Tibial nerve (tissue), 4 donors: ENCODE results near the gene RENBP. TPM values are rescaled to one million over a fixed set of nuclear protein-coding genes. Genes with fewer than 3 reads are reported as not detected.

ENCODE experiments used
- DNase-seq, 2 donors: peaks; one replicate each; pipeline ENCODE4 v3.0.0-alpha.2; 2019; ENCODE audit warnings: low spot score in 2 of 2
- H3K27ac ChIP-seq, 4 donors: fragments of 200-600 bp; sonication (generic) in 3 of 4; one replicate each; pipeline ENCODE4 v1.5.1; 2017 to 2019; ENCODE audit warnings: mild to moderate bottlenecking in 1 of 4
- H3K27me3 ChIP-seq, 2 donors: fragments of 200-600 bp; sonication (generic) in 1 of 2; one replicate each; pipeline versions ENCODE4 v1.5.1 to v1.6.0; 2017 to 2019
- H3K36me3 ChIP-seq, 3 donors: fragments of 200-600 bp; sonication (generic); one replicate each; pipeline ENCODE4 v1.5.1; 2018 to 2019
- H3K4me1 ChIP-seq, 4 donors: fragments of 200-600 bp; sonication (generic) in 3 of 4; one replicate each; pipeline ENCODE4 v1.5.1; 2017 to 2019
- H3K4me3 ChIP-seq, 4 donors: fragments of 200-600 bp; sonication (generic) in 3 of 4; one replicate each; pipeline ENCODE4 v1.5.1; 2017 to 2019; ENCODE audit warnings: mild to moderate bottlenecking in 1 of 4, moderate library complexity in 1 of 4
- H3K9me3 ChIP-seq, 4 donors: fragments of 200-600 bp; sonication (generic) in 3 of 4; one replicate each; pipeline ENCODE4 v1.5.1; 2017 to 2019
- EP300 ChIP-seq, 2 donors: sonication (generic); formaldehyde crosslinking; IDR thresholded peaks; one replicate each; pipeline ENCODE4 v1.6.1; 2017; ENCODE audit warnings: antibody characterized with exemption in 2 of 2, mild to moderate bottlenecking in 1 of 2
- POLR2A ChIP-seq, 2 donors: fragments of 450-650 bp; IDR thresholded peaks; one replicate each; pipeline ENCODE4 v1.6.1; 2017; ENCODE audit warnings: antibody characterized with exemption in 2 of 2, mild to moderate bottlenecking in 2 of 2, moderate library complexity in 2 of 2
- WGBS, 2 donors: methylation state at CpG; one replicate each; pipeline ENCODE4 v1.1.5; 2018; 5-methylcytosine and 5-hydroxymethylcytosine counted together
- total RNA-seq, 4 donors: library from RNA; depleted of rRNA; stranded (reverse); fragments of >200 nt; gene quantifications; one replicate each; pipeline ENCODE4 v1.1.0, GENCODE V29; 2016
- TF ChIP-seq, protein P1 (sequence below), 5 experiments: fragments of 200-600 bp in 3 of 5; fragments of 450-650 bp in 2 of 5; sonication (generic) in 3 of 5; IDR thresholded peaks; one replicate each; pipeline ENCODE4 v1.5.1; 2016 to 2019; ENCODE audit warnings: antibody characterized with exemption in 5 of 5, mild to moderate bottlenecking in 3 of 5, moderate library complexity in 2 of 5

RENBP gene
- total RNA-seq, 4 donors from 2014 or later = 12.1 to 28.8 (median 17.8) TPM

GRCh38 chrX:153934148-153934761 is 10.2 kb downstream of the RENBP start:
- Histone ChIP-seq H3K4me1 (peaks cover 0 to 24% (median 2%) of the 10 kb centered on the region in 4 donors), H3K27ac (peak overlapping the region in 1 of 4 donors; percentile 71), H3K36me3 (peaks cover 0 to 28% (median 0%) of the 10 kb centered on the region in 3 donors), H3K4me3 (peak overlapping the region; percentile 47 to 77 (median 57)), H3K27me3 (no peaks in the 10 kb centered on the region), H3K9me3 (no peaks in the 10 kb centered on the region)
- TF ChIP-seq, protein P1, sequence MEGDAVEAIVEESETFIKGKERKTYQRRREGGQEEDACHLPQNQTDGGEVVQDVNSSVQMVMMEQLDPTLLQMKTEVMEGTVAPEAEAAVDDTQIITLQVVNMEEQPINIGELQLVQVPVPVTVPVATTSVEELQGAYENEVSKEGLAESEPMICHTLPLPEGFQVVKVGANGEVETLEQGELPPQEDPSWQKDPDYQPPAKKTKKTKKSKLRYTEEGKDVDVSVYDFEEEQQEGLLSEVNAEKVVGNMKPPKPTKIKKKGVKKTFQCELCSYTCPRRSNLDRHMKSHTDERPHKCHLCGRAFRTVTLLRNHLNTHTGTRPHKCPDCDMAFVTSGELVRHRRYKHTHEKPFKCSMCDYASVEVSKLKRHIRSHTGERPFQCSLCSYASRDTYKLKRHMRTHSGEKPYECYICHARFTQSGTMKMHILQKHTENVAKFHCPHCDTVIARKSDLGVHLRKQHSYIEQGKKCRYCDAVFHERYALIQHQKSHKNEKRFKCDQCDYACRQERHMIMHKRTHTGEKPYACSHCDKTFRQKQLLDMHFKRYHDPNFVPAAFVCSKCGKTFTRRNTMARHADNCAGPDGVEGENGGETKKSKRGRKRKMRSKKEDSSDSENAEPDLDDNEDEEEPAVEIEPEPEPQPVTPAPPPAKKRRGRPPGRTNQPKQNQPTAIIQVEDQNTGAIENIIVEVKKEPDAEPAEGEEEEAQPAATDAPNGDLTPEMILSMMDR (IDR thresholded peaks at IDR 0.05) = no peak
- TF ChIP-seq POLR2A (IDR thresholded peaks at IDR 0.05) = no peak
- TF ChIP-seq EP300 (IDR thresholded peaks at IDR 0.05) = no peak
- WGBS, 2 donors = 20 to 41% methylated on average over 6 to 13 of the region's 33 CpGs
- DNase-seq = no peak

DNA sequence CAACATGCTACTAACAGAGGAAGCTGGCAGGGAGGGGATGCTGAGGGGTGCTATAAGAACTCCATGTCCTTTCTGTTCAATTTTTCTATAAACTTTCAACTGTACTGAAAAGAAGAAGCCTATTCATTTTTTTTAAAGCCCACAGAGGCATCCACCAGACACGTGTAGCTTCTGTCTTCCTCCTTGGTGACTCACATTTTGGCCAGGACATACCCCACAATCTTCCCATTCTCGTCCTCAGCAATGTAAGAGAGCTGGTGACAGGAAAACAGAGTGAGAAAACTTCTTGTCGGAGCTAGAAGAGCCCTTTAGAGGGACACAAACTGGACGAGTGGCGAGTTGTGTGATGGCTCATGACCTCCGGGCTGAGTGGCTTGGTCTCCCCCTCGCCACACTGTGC is 10.7 kb downstream of the RENBP start:
- no peak overlapping the region for H3K27ac ChIP-seq

DNA sequence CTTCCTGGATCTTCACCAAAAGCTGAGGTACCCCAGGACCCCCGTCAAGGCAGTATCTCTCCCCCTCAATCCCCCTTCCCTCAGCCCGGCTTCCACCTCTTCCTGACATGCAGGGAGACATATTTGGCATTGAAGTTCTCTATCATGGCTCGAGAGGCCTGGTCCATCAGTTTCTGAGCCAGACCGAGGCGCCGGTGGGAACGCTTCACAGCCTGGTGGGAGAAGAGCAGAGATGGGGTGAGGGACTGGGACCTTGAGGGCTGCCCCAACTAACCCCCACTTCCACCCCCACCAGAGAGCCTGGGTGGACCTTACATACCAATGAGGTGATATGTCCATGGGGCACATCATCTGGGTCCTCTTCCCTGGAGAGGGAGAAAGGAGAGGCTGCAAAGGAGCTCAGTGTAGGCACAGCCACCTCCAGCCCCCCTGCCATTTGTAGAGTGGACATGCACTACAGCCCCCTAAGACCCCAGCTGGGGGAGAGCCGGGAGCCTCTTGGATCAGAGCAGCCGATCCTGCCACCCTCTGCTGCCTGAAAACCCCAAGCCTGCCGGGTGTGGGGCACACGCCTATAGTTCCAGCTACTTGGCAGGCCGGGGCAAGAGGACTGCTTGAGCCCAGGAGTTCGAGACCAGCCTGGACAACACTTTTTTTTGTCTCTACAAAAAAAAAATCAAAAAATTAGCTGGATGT is 12.1 kb downstream of the RENBP start:
- 79 to 90% methylated on average over 4 to 13 of the region's 13 CpGs for WGBS, 2 donors
- no peak for DNase-seq
- Histone ChIP-seq H3K9me3 (no peaks in the 10 kb centered on the region), H3K4me1 (peaks cover 0 to 34% (median 7%) of the 10 kb centered on the region in 4 donors), H3K36me3 (peaks cover 0 to 28% (median 0%) of the 10 kb centered on the region in 3 donors), H3K27me3 (no peaks in the 10 kb centered on the region), H3K4me3 (no peak overlapping the region), H3K27ac (no peak overlapping the region)
- TF ChIP-seq, protein P1 (IDR thresholded peaks at IDR 0.05) = no peak
- TF ChIP-seq EP300 (IDR thresholded peaks at IDR 0.05) (no peak), POLR2A (IDR thresholded peaks at IDR 0.05) (no peak)

More for the DNA sequence above, 10.7 kb downstream of the RENBP start:
- Histone ChIP-seq H3K4me1 (peaks cover 0 to 29% (median 4%) of the 10 kb centered on the region in 4 donors), H3K27me3 (no peaks in the 10 kb centered on the region), H3K36me3 (peaks cover 0 to 28% (median 0%) of the 10 kb centered on the region in 3 donors), H3K4me3 (peak overlapping the region in 2 of 4 donors; percentile 55 to 77), H3K9me3 (no peaks in the 10 kb centered on the region)
- 8 to 51% methylated on average over 6 of the region's 7 CpGs for WGBS, 2 donors
- TF ChIP-seq, protein P1 (IDR thresholded peaks at IDR 0.05) = no peak
- DNase-seq = no peak

- Histone ChIP-seq H3K4me1 (peaks cover 0 to 40% (median 10%) of the 10 kb centered on the region in 4 donors), H3K27me3 (peaks cover 0 to under 1% of the 10 kb centered on the region in 2 donors), H3K36me3 (peaks cover 0 to 28% (median 0%) of the 10 kb centered on the region in 3 donors), H3K9me3 (no peaks in the 10 kb centered on the region), H3K27ac (no peak overlapping the region), H3K4me3 (no peak overlapping the region)
- TF ChIP-seq POLR2A (IDR thresholded peaks at IDR 0.05) (no peak), EP300 (IDR thresholded peaks at IDR 0.05) (no peak)
- TF ChIP-seq, protein P1 (IDR thresholded peaks at IDR 0.05) = no peak
- WGBS, 2 donors = 92 to 97% methylated on average over 4 to 11 of the region's 13 CpGs
- DNase-seq = no peak
Measured at GRCh38 chrX:153931748-153932147, 12.7 kb downstream of the RENBP start.

DNA sequence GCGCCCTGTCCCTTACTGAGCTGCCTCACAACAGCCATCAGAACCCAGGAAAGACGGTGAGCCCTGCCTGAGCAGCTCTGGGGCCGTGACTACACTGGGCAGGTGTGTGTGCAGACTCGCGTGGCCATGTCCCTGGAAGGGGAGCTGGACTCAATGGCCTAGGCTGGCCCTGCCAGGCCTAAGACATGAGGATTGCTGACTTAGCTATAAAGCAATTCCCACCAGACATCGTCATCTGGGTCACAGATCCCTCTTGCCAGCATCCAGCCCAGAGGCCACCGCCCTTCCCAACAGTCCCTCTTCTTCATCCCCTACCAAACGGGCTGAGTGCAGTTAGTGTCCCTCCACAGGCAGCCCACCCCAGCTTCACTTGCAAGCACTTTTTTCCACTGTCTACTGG is 13.3 kb downstream of the RENBP start:
- no peak overlapping the region for H3K27ac ChIP-seq
- no peak for DNase-seq
- H3K27me3 ChIP-seq = peaks cover 0 to 7% of the 10 kb centered on the region in 2 donors
- peaks cover 0 to 46% (median 12%) of the 10 kb centered on the region in 4 donors for H3K4me1 ChIP-seq
- WGBS, 2 donors = 90 to 93% methylated on average over 6 to 8 of the region's 8 CpGs
- H3K36me3 ChIP-seq = peaks cover 0 to 28% (median 0%) of the 10 kb centered on the region in 3 donors
- TF ChIP-seq EP300 (IDR thresholded peaks at IDR 0.05) = no peak
- TF ChIP-seq, protein P1 (IDR thresholded peaks at IDR 0.05) = no peak
- H3K4me3 ChIP-seq = no peak overlapping the region
- H3K9me3 ChIP-seq = no peaks in the 10 kb centered on the region
